B cell (primary cell): Measurements from ENCODE around the gene LTBP3. TPM values are rescaled to one million over a fixed set of nuclear protein-coding genes. Genes with fewer than 3 reads are reported as not detected.

Experiments
- ATAC-seq: fragments of 200-7000 bp; cut with Tn5 transposase; one replicate; pipeline ENCODE4 v1.10.0; 2021; ENCODE audit warnings: low read depth, mild to moderate bottlenecking, moderate number of reproducible peaks, moderate library complexity
- CTCF ChIA-PET: fragments of 350-600 bp; sonication (Branson Sonifier 250); formaldehyde crosslinking; loops from one replicate; lab custom pipeline; 2021; ENCODE audit warnings: antibody characterized with exemption, inconsistent platforms; lab: Charles Lee
- POLR2A ChIA-PET: fragments of 350-600 bp; sonication (Branson Sonifier 250); formaldehyde crosslinking; loops from one replicate; lab custom pipeline; 2021; ENCODE audit warnings: antibody characterized with exemption; lab: Charles Lee
- DNase-seq: peaks from one replicate; pipeline ENCODE4 v3.0.0; 2013
- H2AFZ ChIP-seq: 2 replicates; pipeline ENCODE4 v1.6.1; 2012; ENCODE audit warnings: mild to moderate bottlenecking, low read depth, low read length; ENCODE audit not compliant: insufficient read depth, poor library complexity, severe bottlenecking
- H3K27ac ChIP-seq, 2 donors: 1 replicate in 1 of 2; 2 replicates in 1 of 2; pipeline ENCODE4 v1.5.1; 2012 to 2013; ENCODE audit warnings: low read length in 2 of 2, mild to moderate bottlenecking in 2 of 2, moderate library complexity in 1 of 2
- H3K27me3 ChIP-seq, 4 experiments: fragments of 200-600 bp in 1 of 4; sonication (generic) in 1 of 4; replicated peaks in 1 of 4; 1 replicate in 2 of 4; 2 replicates in 2 of 4; pipeline versions ENCODE4 v1.6.1 to v1.7.0; 2013 to 2016; ENCODE audit warnings: low read length in 3 of 4, mild to moderate bottlenecking in 2 of 4, mixed read lengths in 1 of 4, moderate library complexity in 1 of 4; ENCODE audit not compliant: insufficient read depth in 4 of 4, control insufficient read depth in 3 of 4; ENCODE audit errors: control extremely low read depth in 1 of 4
- H3K36me3 ChIP-seq, 2 experiments: replicated peaks in 1 of 2; 1 replicate in 1 of 2; 2 replicates in 1 of 2; pipeline versions ENCODE4 v1.6.1 to v1.7.1; 2013; ENCODE audit warnings: low read length in 1 of 2; ENCODE audit not compliant: insufficient read depth in 2 of 2, control insufficient read depth in 1 of 2; ENCODE audit errors: control extremely low read depth in 1 of 2, extremely low read depth in 1 of 2
- H3K4me1 ChIP-seq, 2 donors: fragments of 200-600 bp in 1 of 2; sonication (generic) in 1 of 2; 1 replicate in 1 of 2; 2 replicates in 1 of 2; pipeline versions ENCODE4 v1.5.1 to v1.6.1; 2013 to 2017; ENCODE audit warnings: low read length in 2 of 2; ENCODE audit not compliant: control insufficient read depth in 2 of 2, insufficient read depth in 2 of 2
- H3K4me2 ChIP-seq: replicated peaks from 2 replicates; pipeline ENCODE3; 2012; ENCODE audit warnings: mild to moderate bottlenecking, low read depth, low read length; ENCODE audit not compliant: poor library complexity, severe bottlenecking
- H3K4me3 ChIP-seq, 5 experiments: fragments of 200-600 bp in 1 of 5; sonication (generic) in 1 of 5; 1 replicate in 3 of 5; 2 replicates in 2 of 5; pipeline versions ENCODE4 v1.5.1 to v1.7.0; 2011 to 2016; ENCODE audit warnings: low read length in 4 of 5, mild to moderate bottlenecking in 4 of 5, low read depth in 2 of 5, control low read depth in 1 of 5, moderate library complexity in 1 of 5; ENCODE audit not compliant: insufficient read depth in 1 of 5; ENCODE audit errors: control extremely low read depth in 1 of 5, extremely low read depth in 1 of 5
- H3K79me2 ChIP-seq: fragments of 200-600 bp; sonication (generic); one replicate; pipeline ENCODE4 v1.6.0; 2016; ENCODE audit warnings: low read length; ENCODE audit not compliant: control insufficient read depth, insufficient read depth
- H3K9ac ChIP-seq: fragments of 200-600 bp; sonication (generic); 2 replicates; pipeline ENCODE4 v1.6.1; 2017; ENCODE audit warnings: mild to moderate bottlenecking, low read length, moderate library complexity
- H3K9me3 ChIP-seq, 3 donors: one replicate each; pipeline versions ENCODE4 v1.6.1 to v1.7.1; 2013; ENCODE audit warnings: low read length in 2 of 3; ENCODE audit not compliant: control insufficient read depth in 2 of 3, insufficient read depth in 1 of 3; ENCODE audit errors: control extremely low read depth in 1 of 3
- H4K20me1 ChIP-seq: 2 replicates; pipeline ENCODE4 v1.6.0; 2012; ENCODE audit warnings: mild to moderate bottlenecking, low read length; ENCODE audit not compliant: insufficient read depth, control insufficient read depth, poor library complexity, severe bottlenecking
- H3K27ac Mint-ChIP-seq: one replicate; pipeline ENCODE4 v1.8.0; 2021; ENCODE audit warnings: mixed read lengths
- H3K27me3 Mint-ChIP-seq: one replicate; pipeline ENCODE4 v1.8.0; 2021; ENCODE audit warnings: mixed read lengths
- H3K4me1 Mint-ChIP-seq: one replicate; pipeline ENCODE4 v1.8.0; 2021; ENCODE audit warnings: mixed read lengths
- H3K4me3 Mint-ChIP-seq: one replicate; pipeline ENCODE4 v1.8.0; 2021; ENCODE audit warnings: mixed read lengths
- H3K9me3 Mint-ChIP-seq: one replicate; pipeline ENCODE4 v1.8.0; 2022; ENCODE audit warnings: mixed read lengths; ENCODE audit not compliant: insufficient read depth
- CTCF ChIP-seq: fragments of 200-600 bp; IDR thresholded peaks from one replicate; pipeline ENCODE4 v1.8.0; 2022; ENCODE audit warnings: antibody characterized with exemption, mild to moderate bottlenecking
- EZH2 ChIP-seq: IDR thresholded peaks from 2 replicates; pipeline ENCODE4 v1.6.1; 2012; ENCODE audit warnings: borderline replicate concordance, low read depth, mild to moderate bottlenecking, moderate library complexity, low read length; ENCODE audit not compliant: insufficient read depth, poor library complexity, severe bottlenecking
- WGBS: methylation state at CpG from one replicate; pipeline ENCODE4 v1.1.5; 2013; ENCODE audit warnings: missing lambda C conversion rate; ENCODE audit not compliant: insufficient coverage; 5-methylcytosine and 5-hydroxymethylcytosine counted together
- intact Hi-C: fragments of 100-400 bp; cut with micrococcal nuclease; formaldehyde crosslinking; loops from one replicate; pipeline ENCODE4 v1.10.0; 2022
- polyA plus RNA-seq: library from polyadenylated mRNA; depleted of rRNA; stranded (reverse); fragments of >200 nt; gene quantifications from 2 replicates; pipeline ENCODE4 v1.2.3, GENCODE V29; 2012
- total RNA-seq, 2 donors: library from RNA; stranded (reverse); fragments of 120-200 nt in 1 of 2; gene quantifications; 1 replicate in 1 of 2; 2 replicates in 1 of 2; pipeline versions ENCODE4 v1.2.3 to v1.2.4, GENCODE V29; 2013 to 2022

LTBP3 gene
- total and polyA plus RNA-seq, 2 donors (not counting 1 experiment from before 2014, with no cell fraction given), result 65.1 to 69.0 TPM

- H3K4me3 Mint-ChIP-seq, result peak overlapping the region; percentile 13
- Histone ChIP-seq H3K36me3 (no peaks in the 10 kb centered on the region), H3K27me3 (no peaks in the 10 kb centered on the region), H3K4me2 (no peak overlapping the region), H3K9ac (no peak overlapping the region), H3K27ac (no peak overlapping the region), H2AFZ (no peak overlapping the region), H3K4me1 (peaks cover 11 to 23% of the 10 kb centered on the region in 2 donors), H4K20me1 (no peaks in the 10 kb centered on the region), H3K79me2 (peaks cover 63% of the 10 kb centered on the region), H3K4me3 (no peak overlapping the region), H3K9me3 (no peaks in the 10 kb centered on the region)
- H3K27me3 Mint-ChIP-seq, result peaks cover 3% of the 10 kb centered on the region
- ChIA-PET POLR2A (interaction anchor here (0.7 to 1.0 kb wide), 2 partner anchors 13 kb away, joined by 5 read pairs; no protein-coding TSS in a partner anchor), CTCF (interaction anchor here (0.7 to 2.4 kb wide), 9 partner anchors 9 to 30 kb away, joined by 3 to 18 read pairs (median 5); partner anchors contain the start of gene ZNRD2)
- peaks cover 20% of the 10 kb centered on the region for H3K4me1 Mint-ChIP-seq
- peak overlapping the region; percentile 63 for H3K27ac Mint-ChIP-seq
- no peaks in the 10 kb centered on the region for H3K9me3 Mint-ChIP-seq
- DNase-seq (no peak), ATAC-seq (no peak)
- intact Hi-C loops, result no loop called here
- no peak for TF ChIP-seq EZH2
- TF ChIP-seq CTCF, result no peak
- WGBS, result 95% methylated on average over 5 of the region's 5 CpGs
These were observed 1.9 kb upstream of the LTBP3 start for GRCh38 chr11:65559951-65560537.

GRCh38 chr11:65559535-65559934 lies 1.4 kb upstream of the LTBP3 start:
- Histone ChIP-seq H3K27ac (no peak overlapping the region), H3K36me3 (no peaks in the 10 kb centered on the region), H3K27me3 (no peaks in the 10 kb centered on the region), H3K9me3 (no peaks in the 10 kb centered on the region), H2AFZ (no peak overlapping the region), H3K9ac (no peak overlapping the region), H3K4me2 (no peak overlapping the region), H4K20me1 (no peaks in the 10 kb centered on the region), H3K4me1 (peaks cover 11 to 21% of the 10 kb centered on the region in 2 donors), H3K79me2 (peaks cover 58% of the 10 kb centered on the region), H3K4me3 (no peak overlapping the region)
- intact Hi-C loops, result no loop called here
- Mint-ChIP-seq H3K4me3 (peak overlapping the region; percentile 26), H3K4me1 (peaks cover 22% of the 10 kb centered on the region), H3K9me3 (no peaks in the 10 kb centered on the region), H3K27me3 (peaks cover 3% of the 10 kb centered on the region), H3K27ac (no peak overlapping the region)
- TF ChIP-seq EZH2, result no peak
- no peak for TF ChIP-seq CTCF
- POLR2A ChIA-PET, result interaction anchor here (1.0 to 1.1 kb wide), 2 partner anchors 14 to 16 kb away, joined by 3 to 5 read pairs; partner anchors contain the start of gene EHBP1L1
- CTCF ChIA-PET, result interaction anchor here (0.6 to 2.0 kb wide), 9 partner anchors 10 to 30 kb away, joined by 3 to 9 read pairs (median 5); partner anchors contain the start of gene ZNRD2
- 94% methylated on average over 2 of the region's 5 CpGs for WGBS
- DNase-seq (no peak), ATAC-seq (no peak)
